GM21737 (cell line): ENCODE data around the gene PDE6G.

ENCODE experiments used
- ATAC-seq: cut with Tn5 transposase; IDR thresholded peaks from one replicate; pipeline ENCODE4 v1.9.1; 2021; ENCODE audit warnings: mild to moderate bottlenecking, moderate library complexity; ENCODE audit not compliant: unreplicated experiment

Gene PDE6G

GRCh38 chr17:81664051-81664470 lies 7.7 kb upstream of the PDE6G start:
- ATAC-seq: no peak

- ATAC-seq: no peak
These were observed 5.7 kb upstream of the PDE6G start for GRCh38 chr17:81662002-81662401.

GRCh38 chr17:81660441-81660840 lies 4.1 kb upstream of the PDE6G start:
- no peak for ATAC-seq

- no peak for ATAC-seq
These were observed 2.7 kb upstream of the PDE6G start for GRCh38 chr17:81659038-81659437.

- no peak for ATAC-seq
These were observed 493 bp upstream of the PDE6G start for GRCh38 chr17:81656835-81657234.

DNA sequence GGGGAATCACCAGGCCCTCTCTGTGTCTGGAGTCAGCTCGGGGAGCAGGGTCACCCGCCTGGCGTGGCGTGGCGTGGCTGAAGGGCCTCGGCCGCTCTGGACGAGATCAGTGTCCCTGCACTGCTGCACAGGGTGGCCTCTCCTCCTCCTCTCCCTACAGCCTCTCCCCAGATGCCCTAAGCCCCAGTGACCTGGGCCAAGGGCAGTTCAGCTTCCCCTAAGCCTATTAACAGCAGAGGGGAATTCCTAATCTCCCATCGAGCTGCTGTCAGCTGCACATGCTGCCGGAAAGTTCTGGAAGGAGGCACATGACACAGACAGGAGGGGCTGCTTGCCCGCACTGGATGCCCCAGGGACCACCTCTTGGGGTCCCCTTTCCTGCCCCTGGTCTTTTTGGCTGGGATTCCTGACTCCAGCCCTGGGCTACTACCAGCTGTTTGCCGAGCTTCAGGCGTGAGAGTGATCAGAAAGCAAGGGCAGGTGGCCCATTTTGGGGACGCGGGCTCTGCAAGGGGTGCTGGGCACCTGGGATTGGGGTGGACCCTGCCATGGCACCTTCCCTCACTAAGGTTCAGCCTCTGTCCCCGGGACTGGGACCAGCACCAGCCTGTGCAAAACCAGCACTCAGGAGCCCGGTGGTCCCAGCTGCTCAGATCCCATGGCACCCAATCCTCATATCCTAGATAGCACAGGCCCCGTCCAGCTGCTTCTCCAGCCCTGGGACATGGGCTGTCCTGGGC lies 794 bp downstream of the PDE6G start:
- no peak for ATAC-seq

DNA sequence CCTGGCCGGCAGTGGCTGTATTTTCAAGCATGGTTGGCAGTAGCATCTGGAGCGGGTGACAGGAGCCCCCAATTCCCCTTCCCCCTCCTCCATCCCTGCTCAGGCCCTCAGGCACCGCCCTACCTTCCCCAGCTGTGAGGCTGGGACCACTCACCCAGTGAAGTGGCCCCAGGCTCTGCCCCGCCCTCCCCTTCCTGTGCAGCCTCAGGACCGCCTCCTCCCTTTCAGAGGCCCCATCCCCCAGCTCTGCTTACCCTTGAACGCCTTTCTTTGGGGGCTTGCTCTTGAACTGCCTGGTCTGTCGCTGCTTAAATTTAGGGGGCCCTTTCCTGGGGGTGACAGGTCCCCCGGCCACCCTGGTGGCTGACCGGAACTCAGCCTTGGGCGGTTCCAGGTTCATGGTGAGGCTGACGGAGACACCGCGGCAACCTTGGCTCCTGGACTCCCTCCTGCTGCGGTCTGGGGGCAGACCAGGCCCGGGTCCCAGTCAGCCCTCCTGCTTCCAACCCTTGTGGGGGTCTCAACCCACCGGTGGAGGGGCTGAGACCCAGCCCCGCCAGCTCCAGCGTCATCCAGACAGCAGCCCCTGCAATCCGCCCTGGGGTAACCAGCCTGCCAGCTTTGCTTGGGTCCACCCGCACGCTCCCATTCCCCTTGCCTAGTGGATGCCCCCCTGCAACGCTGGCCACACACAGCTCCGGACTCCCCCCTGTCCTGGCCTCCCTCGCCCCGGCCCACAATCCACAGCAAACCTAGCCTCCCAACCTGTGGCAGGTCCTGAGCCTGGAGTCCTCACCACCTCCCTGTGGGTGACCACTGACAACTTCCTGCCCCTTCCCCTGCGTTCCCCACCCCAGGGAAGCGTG lies 3.2 kb downstream of the PDE6G start:
- ATAC-seq: no peak

GRCh38 chr17:81651692-81652091 lies 4.7 kb downstream of the PDE6G start:
- ATAC-seq: no peak

- ATAC-seq: no peak
These were observed 5.4 kb downstream of the PDE6G start for GRCh38 chr17:81650951-81651350.

DNA sequence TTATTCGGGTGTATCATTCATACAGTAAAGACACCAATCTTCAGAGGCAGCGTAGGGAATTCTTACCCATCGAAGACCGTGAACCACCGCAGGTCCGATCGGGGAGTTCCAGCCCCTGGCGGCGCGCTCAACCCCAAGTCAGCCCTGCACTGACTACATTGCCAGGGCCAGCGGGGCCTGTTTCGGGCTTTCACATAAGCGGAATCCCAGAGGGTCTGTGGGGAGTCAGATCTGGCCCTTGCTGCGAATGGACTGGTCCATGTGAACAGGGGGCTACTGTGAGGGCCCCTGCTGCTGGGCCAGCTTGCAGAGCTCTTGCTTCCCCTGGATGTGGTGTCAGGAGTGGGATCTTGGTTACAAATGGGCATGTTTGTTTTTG lies 7.6 kb downstream of the PDE6G start:
- ATAC-seq: no peak

- no peak for ATAC-seq
These were observed 8.2 kb downstream of the PDE6G start for GRCh38 chr17:81648013-81648706.

DNA sequence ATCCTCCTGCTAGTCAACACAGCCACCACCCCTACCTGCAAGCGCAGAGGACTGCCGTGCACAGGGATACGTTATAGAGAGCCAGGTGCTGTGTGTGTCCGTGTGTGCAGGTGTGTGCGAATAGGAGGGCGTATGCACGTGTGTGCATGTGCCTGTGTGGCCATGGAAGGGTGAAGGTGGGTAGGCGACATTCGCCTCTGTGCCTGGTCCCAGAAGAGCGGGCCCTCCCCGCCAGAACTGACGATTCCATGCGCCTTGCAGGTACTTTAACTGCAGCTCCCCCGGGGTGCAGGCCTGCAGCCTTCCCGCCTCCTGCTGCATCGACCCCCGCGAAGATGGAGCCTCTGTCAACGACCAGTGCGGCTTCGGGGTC lies 8.7 kb downstream of the PDE6G start:
- ATAC-seq: no peak

DNA sequence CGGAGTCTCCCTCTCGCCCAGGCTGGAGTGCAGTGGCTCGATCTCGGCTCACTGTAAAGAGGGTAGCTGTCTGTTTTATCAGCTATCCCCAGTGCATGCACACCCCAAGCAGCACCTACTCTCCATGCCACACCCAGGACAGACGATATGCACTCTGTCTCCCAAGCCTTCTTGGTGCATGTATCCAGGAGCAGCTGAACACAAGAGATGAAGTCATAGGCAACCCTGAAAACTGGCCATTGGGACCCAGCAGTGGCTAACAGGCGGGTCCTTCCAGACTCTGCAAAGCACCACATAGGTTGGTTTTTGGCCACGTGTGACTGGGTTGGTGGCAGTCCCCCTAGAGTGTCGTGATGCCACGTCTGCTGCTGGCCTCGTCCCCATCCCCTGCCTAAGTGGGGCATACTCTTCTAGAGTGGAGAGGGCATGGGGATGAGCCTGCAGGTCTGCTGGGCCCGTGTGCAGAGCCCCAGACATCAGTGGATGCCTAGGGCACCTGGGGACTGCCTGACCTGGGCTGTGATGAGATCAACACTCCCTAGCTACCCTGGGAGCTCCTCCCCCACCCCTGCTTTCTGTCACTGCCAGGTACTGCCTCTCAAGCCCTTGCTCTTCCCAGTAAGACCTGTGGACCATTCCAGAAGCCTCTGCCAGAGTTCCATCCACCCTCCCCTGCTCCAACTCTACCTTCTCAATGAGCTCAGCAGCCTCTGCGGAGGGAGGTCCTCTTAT lies 9.3 kb downstream of the PDE6G start:
- ATAC-seq: no peak

GRCh38 chr17:81644976-81645952 lies 11.1 kb downstream of the PDE6G start:
- no peak for ATAC-seq

- ATAC-seq: no peak
These were observed 11.8 kb downstream of the PDE6G start for GRCh38 chr17:81644496-81644895.

DNA sequence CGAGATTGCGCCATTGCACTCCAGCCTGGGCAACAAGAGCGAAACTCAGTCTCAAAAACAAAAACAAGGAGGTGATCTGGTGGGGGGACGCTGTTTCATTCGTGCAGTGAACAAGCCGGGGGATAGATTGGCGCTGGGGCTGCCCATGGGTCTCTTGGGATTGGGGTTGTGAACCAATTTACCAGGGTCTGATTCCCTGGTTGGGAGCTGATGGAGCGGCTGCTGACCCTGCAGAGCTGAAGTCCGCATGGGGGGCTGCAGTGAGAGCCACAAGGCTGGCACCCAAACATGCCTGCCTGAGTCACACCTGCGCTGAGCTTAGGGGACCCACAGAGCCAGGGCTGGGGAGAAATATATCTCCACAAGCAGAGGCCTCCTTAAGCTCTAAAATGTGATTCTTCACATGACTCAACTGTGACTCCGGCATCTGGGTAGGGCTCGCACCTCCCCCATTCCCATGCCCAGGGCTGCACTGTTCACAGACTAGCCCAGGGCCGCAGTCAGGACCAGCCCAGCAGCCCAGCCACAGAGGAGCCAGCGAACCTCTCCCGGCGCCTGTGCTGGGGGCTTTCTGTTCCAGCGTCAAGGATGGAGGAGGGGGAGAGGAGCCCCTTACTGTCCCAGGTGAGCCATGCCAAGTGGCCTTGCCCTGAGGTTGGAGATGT lies 14.4 kb downstream of the PDE6G start:
- ATAC-seq: no peak

- no peak for ATAC-seq
These were observed 16.3 kb downstream of the PDE6G start for GRCh38 chr17:81640011-81640410.

GRCh38 chr17:81638683-81639082 lies 17.7 kb downstream of the PDE6G start:
- ATAC-seq: no peak
